Neural cell (in vitro differentiated cells): Measurements from ENCODE around the gene BCL6. TPM values are rescaled to one million over a fixed set of nuclear protein-coding genes. Genes with fewer than 3 reads are reported as not detected.

Experiments used
- H2AFZ ChIP-seq: fragments of 200-600, 300-800 bp; sonication (generic), shearing (Covaris generic); 2 replicates; pipeline ENCODE4 v1.6.0; 2014; ENCODE audit warnings: low read depth, mild to moderate bottlenecking, antibody characterized with exemption, low read length, moderate library complexity
- H3F3A ChIP-seq: fragments of 200-600 bp; shearing (Covaris generic); 2 replicates; pipeline ENCODE4 v1.6.1; 2016; ENCODE audit warnings: mild to moderate bottlenecking, moderate library complexity, mixed read lengths, antibody characterized with exemption, low read length; ENCODE audit not compliant: insufficient read depth, poor library complexity, severe bottlenecking
- H3K27ac ChIP-seq: fragments of 200-600, 300-800 bp; sonication (generic), shearing (Covaris generic); 2 replicates; pipeline ENCODE4 v1.5.1; 2014; ENCODE audit warnings: mild to moderate bottlenecking, low read length, moderate library complexity
- H3K27me3 ChIP-seq: fragments of 300-800, 200-600 bp; sonication (generic), shearing (Covaris generic); 2 replicates; pipeline ENCODE4 v1.6.0; 2014; ENCODE audit warnings: mild to moderate bottlenecking, low read depth, low read length, moderate library complexity; ENCODE audit not compliant: insufficient read depth
- H3K36me3 ChIP-seq: fragments of 300-800, 200-600 bp; sonication (generic), shearing (Covaris generic); 2 replicates; pipeline ENCODE4 v1.5.1; 2014; ENCODE audit warnings: mild to moderate bottlenecking, antibody characterized with exemption, low read length, moderate library complexity; ENCODE audit not compliant: insufficient read depth
- H3K4me2 ChIP-seq: fragments of 300-800, 200-600 bp; sonication (generic), shearing (Covaris generic); 2 replicates; pipeline ENCODE4 v1.6.0; 2014; ENCODE audit warnings: mild to moderate bottlenecking, low read length
- H3K4me3 ChIP-seq: fragments of 300-800, 200-600 bp; sonication (generic), shearing (Covaris generic); 2 replicates; pipeline ENCODE4 v1.5.1; 2014; ENCODE audit warnings: mild to moderate bottlenecking, low read length, moderate library complexity
- H3K79me2 ChIP-seq: fragments of 200-600 bp; shearing (Covaris generic); replicated peaks from 2 replicates; pipeline ENCODE4 v1.6.0; 2014; ENCODE audit warnings: mild to moderate bottlenecking, low read length, moderate library complexity; ENCODE audit not compliant: insufficient read depth
- H3K9ac ChIP-seq: fragments of 300-800, 200-600 bp; sonication (generic), shearing (Covaris generic); 2 replicates; pipeline ENCODE4 v1.6.1; 2016; ENCODE audit warnings: mild to moderate bottlenecking, low read length, mixed read lengths
- H3K9me2 ChIP-seq: fragments of 200-600 bp; shearing (Covaris generic); 2 replicates; pipeline ENCODE4 v1.6.1; 2016; ENCODE audit warnings: mild to moderate bottlenecking, low read length, mixed read lengths; ENCODE audit not compliant: insufficient read depth
- H3K9me3 ChIP-seq: fragments of 200-600, 300-800 bp; sonication (generic), shearing (Covaris generic); 2 replicates; pipeline ENCODE4 v1.6.1; 2016; ENCODE audit warnings: mild to moderate bottlenecking, mixed run types, low read length, moderate library complexity, mixed read lengths
- H4K20me1 ChIP-seq: fragments of 200-600 bp; shearing (Covaris generic); 2 replicates; pipeline ENCODE4 v1.6.1; 2016; ENCODE audit warnings: mild to moderate bottlenecking, mixed run types; ENCODE audit not compliant: insufficient read depth
- CTCF ChIP-seq: fragments of 450-650 bp; IDR thresholded peaks from 2 replicates; pipeline ENCODE4 v1.5.1; 2014; ENCODE audit warnings: antibody characterized with exemption, mild to moderate bottlenecking, moderate library complexity; ENCODE audit not compliant: poor library complexity, severe bottlenecking
- EP300 ChIP-seq: fragments of 450-650 bp; conservative IDR thresholded peaks from 2 replicates; pipeline ENCODE4 v1.6.1; 2014; ENCODE audit warnings: antibody characterized with exemption, mild to moderate bottlenecking, moderate library complexity; ENCODE audit not compliant: poor library complexity, severe bottlenecking
- EZH2 ChIP-seq: fragments of 200-600, 300-800 bp; shearing (Covaris generic), sonication (generic); IDR thresholded peaks from 2 replicates; pipeline ENCODE4 v1.6.1; 2014; ENCODE audit warnings: antibody characterized with exemption, low read length, borderline replicate concordance, mild to moderate bottlenecking; ENCODE audit not compliant: insufficient read depth, poor library complexity, severe bottlenecking
- MXI1 ChIP-seq: fragments of 450-650 bp; conservative IDR thresholded peaks from 2 replicates; pipeline ENCODE4 v1.6.1; 2014; ENCODE audit warnings: antibody characterized with exemption, mild to moderate bottlenecking; ENCODE audit not compliant: poor library complexity, severe bottlenecking
- POLR2AphosphoS5 ChIP-seq: IDR thresholded peaks from 2 replicates; pipeline ENCODE4 v1.6.1; 2012
- RAD21 ChIP-seq: fragments of 450-650 bp; conservative IDR thresholded peaks from 2 replicates; pipeline ENCODE4 v1.6.1; 2014; ENCODE audit warnings: antibody characterized with exemption, mild to moderate bottlenecking, moderate library complexity
- REST ChIP-seq: IDR thresholded peaks from 2 replicates; pipeline ENCODE4 v1.6.1; 2012; ENCODE audit warnings: borderline replicate concordance
- SMC3 ChIP-seq: fragments of 450-650 bp; conservative IDR thresholded peaks from 2 replicates; pipeline ENCODE4 v1.6.1; 2014; ENCODE audit warnings: antibody characterized with exemption, mild to moderate bottlenecking, moderate library complexity; ENCODE audit not compliant: poor library complexity
- TAF1 ChIP-seq: IDR thresholded peaks from 2 replicates; pipeline ENCODE4 v1.6.1; 2012; ENCODE audit warnings: low read depth
- polyA plus RNA-seq: library from polyadenylated mRNA; depleted of rRNA; stranded (reverse); fragments of >200 nt; gene quantifications from 2 replicates; pipeline ENCODE4 v1.2.3, GENCODE V29; 2014

The BCL6 gene
- polyA plus RNA-seq, 1 donor from 2014 or later: 5.2 TPM

GRCh38 chr3:187737368-187738070 lies 7.7 kb downstream of the BCL6 start:
- Histone ChIP-seq H3K9me3 (no peaks in the 10 kb centered on the region), H3F3A (no peaks in the 10 kb centered on the region), H3K36me3 (no peaks in the 10 kb centered on the region), H2AFZ (no peak overlapping the region), H3K9me2 (no peaks in the 10 kb centered on the region), H3K4me3 (peak overlapping the region; percentile 67), H4K20me1 (no peaks in the 10 kb centered on the region), H3K9ac (no peak overlapping the region), H3K4me2 (peak overlapping the region; percentile 37), H3K27me3 (peaks cover 51% of the 10 kb centered on the region), H3K27ac (no peak overlapping the region), H3K79me2 (peaks cover 12% of the 10 kb centered on the region)
- no peak for TF ChIP-seq POLR2AphosphoS5
- no peak for TF ChIP-seq MXI1
- no peak for TF ChIP-seq TAF1
- TF ChIP-seq CTCF: no peak
- no peak for TF ChIP-seq RAD21
- peak; percentile 72 for TF ChIP-seq EZH2

- Histone ChIP-seq H3K4me3 (peak overlapping the region; percentile 67), H3K9ac (no peak overlapping the region), H3K9me2 (no peaks in the 10 kb centered on the region), H4K20me1 (no peaks in the 10 kb centered on the region), H2AFZ (no peak overlapping the region), H3K4me2 (no peak overlapping the region), H3K79me2 (peaks cover 6% of the 10 kb centered on the region), H3K27me3 (peaks cover 47% of the 10 kb centered on the region), H3K36me3 (no peaks in the 10 kb centered on the region), H3K9me3 (no peaks in the 10 kb centered on the region), H3F3A (no peaks in the 10 kb centered on the region), H3K27ac (no peak overlapping the region)
- TF ChIP-seq CTCF: no peak
- TF ChIP-seq EZH2: no peak
- TF ChIP-seq MXI1: no peak
- TF ChIP-seq RAD21: no peak
- TF ChIP-seq TAF1: no peak
- no peak for TF ChIP-seq EP300
- TF ChIP-seq REST: no peak
- no peak for TF ChIP-seq SMC3
- no peak for TF ChIP-seq POLR2AphosphoS5
These were observed 8.3 kb downstream of the BCL6 start for GRCh38 chr3:187737006-187737367.
